HG03025 (cell line): ENCODE measurements around the gene ASMT.
"Not testable (repeated sequence)": the region's sequence is repeated elsewhere in the genome, so short reads cannot be mapped to it uniquely, and the experiment has no call there.

Experiments
- ATAC-seq: cut with Tn5 transposase; IDR thresholded peaks from one replicate; pipeline ENCODE4 v1.9.1; 2021; ENCODE audit warnings: mild to moderate bottlenecking, moderate library complexity; ENCODE audit not compliant: unreplicated experiment, low FRiP score

ASMT gene

GRCh38 chrX:1646009-1646408 is 31.1 kb downstream of the ASMT start:
- no peak for ATAC-seq

- ATAC-seq, result no peak
Measured at GRCh38 chrX:1649621-1650020, 34.8 kb downstream of the ASMT start.

GRCh38 chrX:1652011-1652811 is 37.4 kb downstream of the ASMT start:
- not testable (repeated sequence) for ATAC-seq

- ATAC-seq, result no peak
Measured at GRCh38 chrX:1656379-1656778, 41.5 kb downstream of the ASMT start.

- ATAC-seq, result peak; percentile 61
Measured at GRCh38 chrX:1657367-1658070, 42.7 kb downstream of the ASMT start.

GRCh38 chrX:1658071-1658491 is 43.2 kb downstream of the ASMT start:
- ATAC-seq, result no peak

- ATAC-seq, result no peak
Measured at GRCh38 chrX:1659664-1660461, 45.0 kb downstream of the ASMT start.

- ATAC-seq, result no peak
Measured at GRCh38 chrX:1661048-1661921, 46.4 kb downstream of the ASMT start.

GRCh38 chrX:1661922-1662221 is 47.0 kb downstream of the ASMT start:
- no peak for ATAC-seq

GRCh38 chrX:1667566-1667965 is 52.7 kb downstream of the ASMT start:
- no peak for ATAC-seq

- no peak for ATAC-seq
Measured at GRCh38 chrX:1673337-1673736, 58.5 kb downstream of the ASMT start.

- no peak for ATAC-seq
Measured at GRCh38 chrX:1676866-1677265, 62.0 kb downstream of the ASMT start.

- no peak for ATAC-seq
Measured at GRCh38 chrX:1679238-1679637, 64.4 kb downstream of the ASMT start.

- ATAC-seq, result no peak
Measured at GRCh38 chrX:1681439-1681838, 66.6 kb downstream of the ASMT start.

GRCh38 chrX:1681856-1682255 is 67.0 kb downstream of the ASMT start:
- not testable (repeated sequence) for ATAC-seq

GRCh38 chrX:1682501-1682900 is 67.6 kb downstream of the ASMT start:
- ATAC-seq, result not testable (repeated sequence)

GRCh38 chrX:1684883-1685282 is 70.0 kb downstream of the ASMT start:
- not testable (repeated sequence) for ATAC-seq

- ATAC-seq, result not testable (repeated sequence)
Measured at GRCh38 chrX:1685444-1685880, 70.6 kb downstream of the ASMT start.

- no peak for ATAC-seq
Measured at GRCh38 chrX:1686642-1687041, 71.8 kb downstream of the ASMT start.
